Measurements from ENCODE around the gene SLC9A5.

Gene SLC9A5, protein sequence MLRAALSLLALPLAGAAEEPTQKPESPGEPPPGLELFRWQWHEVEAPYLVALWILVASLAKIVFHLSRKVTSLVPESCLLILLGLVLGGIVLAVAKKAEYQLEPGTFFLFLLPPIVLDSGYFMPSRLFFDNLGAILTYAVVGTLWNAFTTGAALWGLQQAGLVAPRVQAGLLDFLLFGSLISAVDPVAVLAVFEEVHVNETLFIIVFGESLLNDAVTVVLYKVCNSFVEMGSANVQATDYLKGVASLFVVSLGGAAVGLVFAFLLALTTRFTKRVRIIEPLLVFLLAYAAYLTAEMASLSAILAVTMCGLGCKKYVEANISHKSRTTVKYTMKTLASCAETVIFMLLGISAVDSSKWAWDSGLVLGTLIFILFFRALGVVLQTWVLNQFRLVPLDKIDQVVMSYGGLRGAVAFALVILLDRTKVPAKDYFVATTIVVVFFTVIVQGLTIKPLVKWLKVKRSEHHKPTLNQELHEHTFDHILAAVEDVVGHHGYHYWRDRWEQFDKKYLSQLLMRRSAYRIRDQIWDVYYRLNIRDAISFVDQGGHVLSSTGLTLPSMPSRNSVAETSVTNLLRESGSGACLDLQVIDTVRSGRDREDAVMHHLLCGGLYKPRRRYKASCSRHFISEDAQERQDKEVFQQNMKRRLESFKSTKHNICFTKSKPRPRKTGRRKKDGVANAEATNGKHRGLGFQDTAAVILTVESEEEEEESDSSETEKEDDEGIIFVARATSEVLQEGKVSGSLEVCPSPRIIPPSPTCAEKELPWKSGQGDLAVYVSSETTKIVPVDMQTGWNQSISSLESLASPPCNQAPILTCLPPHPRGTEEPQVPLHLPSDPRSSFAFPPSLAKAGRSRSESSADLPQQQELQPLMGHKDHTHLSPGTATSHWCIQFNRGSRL

DNA sequence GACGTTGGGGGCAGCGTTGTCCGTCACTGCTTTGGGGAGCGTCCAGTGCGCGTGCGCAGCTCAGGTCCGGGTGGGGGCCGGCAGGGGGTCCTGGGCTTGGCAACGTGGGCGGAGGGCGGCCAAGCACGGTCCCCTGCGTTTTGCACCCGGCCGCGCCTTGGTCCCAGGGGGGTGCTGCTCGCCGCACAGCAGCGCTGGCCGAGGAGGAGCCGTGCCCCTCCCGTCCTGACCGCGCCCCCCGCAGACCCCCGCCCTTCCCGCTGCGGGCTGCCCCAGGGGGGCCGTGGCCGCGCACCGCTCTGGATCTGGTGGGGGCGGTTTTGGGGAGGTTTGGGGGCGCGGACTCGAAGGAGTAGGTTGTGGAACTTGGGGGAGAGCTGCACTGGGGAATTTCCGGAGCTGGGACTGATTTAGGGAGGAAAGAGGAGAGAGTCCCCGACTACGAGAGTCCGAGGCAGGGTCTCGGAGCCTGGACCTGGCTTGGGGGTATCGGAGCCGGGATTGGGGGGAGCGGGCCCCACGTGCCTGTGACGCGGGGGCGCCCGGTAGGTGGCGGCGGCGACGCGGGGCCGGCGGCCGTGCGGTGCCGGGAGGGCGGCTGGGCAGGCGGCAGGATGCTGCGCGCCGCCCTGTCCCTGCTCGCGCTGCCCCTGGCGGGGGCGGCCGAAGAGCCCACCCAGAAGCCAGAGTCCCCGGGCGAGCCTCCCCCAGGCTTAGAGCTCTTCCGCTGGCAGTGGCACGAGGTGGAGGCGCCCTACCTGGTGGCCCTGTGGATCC is at the start of gene SLC9A5:
Gene SLC9A5 (plus strand): TSS at position 579 of the 777 bp plus-strand sequence. CDS start 36 bp downstream, at position 615.
- H3K4me3 ChIP-seq (ENCODE audit: low read depth, low read length): peak within 1 kb of the TSS; percentile 86
- peak; percentile 54 for DNase-seq (ENCODE audit: low read depth)
- TF ChIP-seq, protein P1, sequence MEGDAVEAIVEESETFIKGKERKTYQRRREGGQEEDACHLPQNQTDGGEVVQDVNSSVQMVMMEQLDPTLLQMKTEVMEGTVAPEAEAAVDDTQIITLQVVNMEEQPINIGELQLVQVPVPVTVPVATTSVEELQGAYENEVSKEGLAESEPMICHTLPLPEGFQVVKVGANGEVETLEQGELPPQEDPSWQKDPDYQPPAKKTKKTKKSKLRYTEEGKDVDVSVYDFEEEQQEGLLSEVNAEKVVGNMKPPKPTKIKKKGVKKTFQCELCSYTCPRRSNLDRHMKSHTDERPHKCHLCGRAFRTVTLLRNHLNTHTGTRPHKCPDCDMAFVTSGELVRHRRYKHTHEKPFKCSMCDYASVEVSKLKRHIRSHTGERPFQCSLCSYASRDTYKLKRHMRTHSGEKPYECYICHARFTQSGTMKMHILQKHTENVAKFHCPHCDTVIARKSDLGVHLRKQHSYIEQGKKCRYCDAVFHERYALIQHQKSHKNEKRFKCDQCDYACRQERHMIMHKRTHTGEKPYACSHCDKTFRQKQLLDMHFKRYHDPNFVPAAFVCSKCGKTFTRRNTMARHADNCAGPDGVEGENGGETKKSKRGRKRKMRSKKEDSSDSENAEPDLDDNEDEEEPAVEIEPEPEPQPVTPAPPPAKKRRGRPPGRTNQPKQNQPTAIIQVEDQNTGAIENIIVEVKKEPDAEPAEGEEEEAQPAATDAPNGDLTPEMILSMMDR (IDR thresholded peaks at IDR 0.05; ENCODE audit: insufficient read depth, low read depth, low read length, missing control alignments): no peak

DNA sequence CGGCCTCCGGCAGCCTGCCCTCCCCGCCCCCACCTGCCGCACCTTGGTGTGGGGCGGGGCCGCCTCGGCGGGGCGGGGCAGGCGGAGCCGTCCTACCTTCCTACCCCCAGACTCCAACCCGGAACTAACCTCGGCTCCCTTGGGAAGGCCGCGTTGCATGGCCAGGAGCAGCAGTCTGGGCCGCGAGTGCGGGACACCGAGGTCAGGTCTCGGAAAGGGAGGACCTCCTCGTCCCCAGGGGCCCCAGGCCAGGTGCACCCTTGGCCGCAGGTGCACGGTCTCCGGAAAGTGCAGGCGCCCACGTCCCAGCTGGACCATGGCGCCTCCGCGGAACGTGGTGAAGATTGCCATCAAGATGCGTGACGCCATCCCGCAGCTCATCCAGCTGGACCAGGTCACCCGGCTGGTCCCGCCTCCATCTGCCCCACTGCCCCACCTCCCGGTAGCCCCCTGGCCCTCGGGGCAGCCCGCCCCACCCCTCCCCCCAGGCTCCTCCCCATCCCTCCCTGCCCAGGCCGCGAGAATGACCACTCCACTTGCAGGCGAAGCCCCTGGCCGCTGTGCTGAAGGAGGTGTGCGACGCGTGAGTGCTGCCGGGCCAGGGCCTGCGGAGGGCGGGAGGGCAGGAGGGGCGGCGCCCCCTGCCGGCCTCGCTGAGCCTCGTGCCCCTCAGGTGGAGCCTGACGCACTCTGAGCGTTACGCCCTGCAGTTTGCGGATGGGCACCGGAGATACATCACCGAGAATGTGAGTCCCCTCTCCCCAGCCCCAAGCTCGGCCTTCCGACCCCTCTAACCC is 49.6 kb upstream of the SLC9A5 start, which contains the start of gene ELMO3:
Gene ELMO3 (plus strand): TSS at position 121 of the 797 bp plus-strand sequence. CDS start 196 bp downstream, at position 317.
- no peak for DNase-seq (ENCODE audit: low read depth)
- H3K4me3 ChIP-seq (ENCODE audit: low read depth, low read length): no peak within 1 kb of the TSS
- TF ChIP-seq, protein P1 (IDR thresholded peaks at IDR 0.05; ENCODE audit: insufficient read depth, low read depth, low read length, missing control alignments): no peak

DNA sequence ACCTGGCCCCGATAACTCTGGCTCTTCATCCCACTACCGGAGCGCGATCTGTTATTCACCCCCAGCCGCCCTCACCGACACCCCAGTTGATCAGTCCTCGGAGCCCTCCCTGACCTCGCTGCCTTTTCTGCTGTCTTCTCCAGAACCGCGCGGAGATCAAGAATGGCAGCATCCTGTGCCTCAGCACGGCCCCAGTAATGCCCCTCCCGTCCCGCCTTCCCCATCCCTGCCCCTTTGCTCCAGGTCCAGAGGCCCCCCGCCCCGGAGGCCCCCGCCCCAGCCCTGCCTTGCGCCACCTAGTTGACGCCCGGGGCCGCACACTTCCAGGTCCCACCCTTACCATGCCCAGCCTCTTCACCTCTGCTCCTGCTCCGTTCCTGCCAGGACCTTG is 49.0 kb upstream of the SLC9A5 start:
- H3K4me3 ChIP-seq (ENCODE audit: low read depth, low read length): no peak overlapping the region
- TF ChIP-seq, protein P1 (IDR thresholded peaks at IDR 0.05; ENCODE audit: insufficient read depth, low read depth, low read length, missing control alignments): no peak
- no peak for DNase-seq (ENCODE audit: low read depth)

DNA sequence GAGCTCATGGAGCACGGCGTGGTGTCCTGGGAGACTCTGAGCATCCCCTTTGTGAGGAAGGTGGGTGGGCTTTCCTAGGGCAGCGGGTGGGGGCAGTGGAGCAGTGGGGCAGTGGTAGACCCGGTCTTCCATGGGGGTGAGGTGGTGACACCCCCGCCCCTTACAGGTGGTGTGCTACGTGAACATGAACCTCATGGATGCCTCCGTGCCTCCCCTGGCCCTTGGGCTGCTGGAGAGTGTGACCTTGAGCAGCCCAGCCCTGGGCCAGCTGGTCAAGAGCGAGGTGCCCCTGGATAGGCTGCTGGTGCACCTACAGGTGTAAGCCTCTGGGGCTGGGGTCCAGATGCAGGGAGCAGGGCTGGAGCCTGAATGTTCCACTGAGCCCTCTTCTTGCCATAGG is 48.3 kb upstream of the SLC9A5 start:
- H3K4me3 ChIP-seq (ENCODE audit: low read depth, low read length): no peak overlapping the region
- TF ChIP-seq, protein P1 (IDR thresholded peaks at IDR 0.05; ENCODE audit: insufficient read depth, low read depth, low read length, missing control alignments): no peak
- DNase-seq (ENCODE audit: low read depth): no peak

DNA sequence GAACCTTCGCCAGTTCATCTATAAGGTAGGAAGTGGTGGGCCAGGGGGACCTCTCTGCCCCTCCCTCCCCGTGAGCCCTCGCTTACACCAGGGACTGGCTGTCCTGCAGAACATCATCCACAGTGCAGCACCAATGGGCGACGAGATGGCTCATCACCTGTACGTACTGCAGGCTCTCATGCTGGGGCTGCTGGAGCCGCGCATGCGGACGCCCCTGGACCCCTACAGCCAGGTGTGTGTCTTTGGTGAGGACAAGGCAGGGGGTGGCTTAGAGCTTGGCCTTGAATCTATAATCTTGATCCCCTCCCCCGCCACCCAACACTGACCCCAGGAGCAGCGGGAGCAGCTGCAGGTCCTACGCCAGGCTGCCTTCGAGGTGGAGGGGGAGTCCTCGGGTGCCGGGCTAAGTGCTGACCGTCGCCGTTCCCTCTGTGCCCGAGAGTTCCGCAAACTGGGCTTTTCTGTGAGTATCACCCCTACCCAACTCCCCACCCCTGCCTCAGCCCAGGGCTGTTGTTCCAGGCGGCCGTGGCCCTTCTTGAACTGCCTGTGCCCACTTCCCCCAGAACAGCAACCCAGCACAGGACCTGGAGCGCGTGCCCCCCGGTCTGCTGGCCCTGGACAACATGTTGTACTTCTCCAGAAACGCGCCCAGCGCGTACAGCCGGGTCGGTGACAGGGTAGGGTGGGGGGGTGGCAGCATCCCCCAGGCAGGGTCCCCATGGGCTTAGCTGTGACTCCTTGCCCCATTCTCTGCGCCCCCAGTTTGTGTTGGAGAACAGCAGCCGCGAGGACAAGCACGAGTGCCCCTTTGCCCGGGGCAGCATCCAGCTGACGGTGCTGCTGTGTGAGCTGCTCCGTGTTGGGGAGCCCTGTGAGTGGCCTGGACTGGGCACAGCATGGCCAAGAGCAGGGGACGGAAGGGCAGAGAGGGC is 47.1 kb upstream of the SLC9A5 start:
- DNase-seq (ENCODE audit: low read depth): no peak
- TF ChIP-seq, protein P1 (IDR thresholded peaks at IDR 0.05; ENCODE audit: insufficient read depth, low read depth, low read length, missing control alignments): no peak
- H3K4me3 ChIP-seq (ENCODE audit: low read depth, low read length): no peak overlapping the region
